Lung (tissue), 12 donors: ENCODE data around the gene TNS3. TPM values are rescaled to one million over a fixed set of nuclear protein-coding genes. Genes with fewer than 3 reads are reported as not detected.
A peak's percentile ranks its signal among the peaks of the same experiment; 100 is the strongest.
"Not testable (repeated sequence)": the region's sequence is repeated elsewhere in the genome, so short reads cannot be mapped to it uniquely, and the experiment has no call there.

ENCODE experiments used
- ATAC-seq: fragments of 200-7000 bp; cut with Tn5 transposase; one replicate; pipeline ENCODE4 v1.9.1; 2020; ENCODE audit warnings: moderate number of reproducible peaks; ENCODE audit not compliant: insufficient read depth, low FRiP score
- DNase-seq, 3 donors: peaks; one replicate each; pipeline ENCODE4 v3.0.0-alpha.2; 2013 to 2017
- H3K27ac ChIP-seq, 2 donors: one replicate each; pipeline ENCODE4 v1.5.1; 2013; ENCODE audit warnings: mild to moderate bottlenecking in 2 of 2, moderate library complexity in 2 of 2, control low read depth in 1 of 2, inconsistent platforms in 1 of 2, low read depth in 1 of 2, low read length in 1 of 2
- H3K27me3 ChIP-seq, 3 donors: one replicate each; pipeline ENCODE4 v1.5.1; 2013; ENCODE audit warnings: low read length in 2 of 3; ENCODE audit not compliant: control insufficient read depth in 3 of 3, insufficient read depth in 3 of 3
- H3K36me3 ChIP-seq, 4 donors: one replicate each; pipeline ENCODE4 v1.5.1; 2013; ENCODE audit warnings: low read length in 4 of 4, mild to moderate bottlenecking in 1 of 4, moderate library complexity in 1 of 4; ENCODE audit not compliant: control insufficient read depth in 4 of 4, insufficient read depth in 4 of 4
- H3K4me1 ChIP-seq, 5 donors: one replicate each; pipeline ENCODE4 v1.5.1; 2013; ENCODE audit warnings: low read length in 5 of 5, mild to moderate bottlenecking in 2 of 5, moderate library complexity in 1 of 5; ENCODE audit not compliant: control insufficient read depth in 5 of 5, insufficient read depth in 5 of 5
- H3K4me3 ChIP-seq: one replicate; pipeline ENCODE4 v1.5.1; 2013; ENCODE audit warnings: mild to moderate bottlenecking, control low read depth, moderate library complexity
- H3K9ac ChIP-seq, 2 donors: one replicate each; pipeline ENCODE4 v1.5.1; 2013; ENCODE audit warnings: low read length in 2 of 2, control low read depth in 1 of 2; ENCODE audit not compliant: insufficient read depth in 1 of 2
- H3K9me3 ChIP-seq, 4 donors: one replicate each; pipeline ENCODE4 v1.5.1; 2013; ENCODE audit warnings: low read length in 3 of 4, mild to moderate bottlenecking in 1 of 4, moderate library complexity in 1 of 4; ENCODE audit not compliant: control insufficient read depth in 4 of 4, insufficient read depth in 3 of 4
- CTCF ChIP-seq: IDR thresholded peaks from 2 replicates; pipeline ENCODE4 v1.5.1; 2012; ENCODE audit warnings: mild to moderate bottlenecking; ENCODE audit errors: control extremely low read depth, extremely low read depth
- WGBS, 2 donors: extraction: QIAGEN DNeasy Blood & Tissue Kit; methylation state at CpG; one replicate each; pipeline ENCODE4 v1.1.7; 2013; 5-methylcytosine and 5-hydroxymethylcytosine counted together
- polyA plus RNA-seq, 2 donors: library from polyadenylated mRNA; stranded (reverse); fragments of 200-250 nt; gene quantifications; one replicate each; pipeline ENCODE4 v1.2.1, GENCODE V29; 2013
- total RNA-seq, 2 donors: library from RNA; depleted of rRNA in 1 of 2; stranded (reverse); fragments of >200 nt in 1 of 2; gene quantifications; one replicate each; pipeline ENCODE4 v1.2.1, GENCODE V29; 2014 to 2021
- donor health status: control.
- donor health status: control.
- donor health status: Bipolar disorder and iron deficiency.
- donor health status: healthy.
- donor health status: DM: yes; HTN: yes; CAD: no.

Gene TNS3
- total and polyA plus RNA-seq, 4 donors: 23.8 to 140 (median 85.7) TPM

- WGBS, 2 donors: 86 to 94% methylated on average over 8 of the region's 8 CpGs
- DNase-seq: no peak
- no peaks in the 10 kb centered on the region for H3K36me3 ChIP-seq
- H3K27ac ChIP-seq: peak overlapping the region in 1 of 2 donors; percentile 61
- no peaks in the 10 kb centered on the region for H3K27me3 ChIP-seq
- peaks cover 0 to 4% (median 0%) of the 10 kb centered on the region in 4 donors for H3K9me3 ChIP-seq
- no peak for TF ChIP-seq CTCF
- no peak overlapping the region for H3K4me3 ChIP-seq
- no peak overlapping the region for H3K9ac ChIP-seq
- ATAC-seq: no peak
- peaks cover 0 to 21% (median 14%) of the 10 kb centered on the region in 5 donors for H3K4me1 ChIP-seq
These were observed 9.3 kb upstream of the TNS3 start for GRCh38 chr7:47591089-47591654.

GRCh38 chr7:47590215-47590614 is 8.3 kb upstream of the TNS3 start:
- not testable (repeated sequence) for H3K27ac ChIP-seq, DNase-seq
- WGBS, 2 donors: 86 to 95% methylated on average over 5 of the region's 5 CpGs

GRCh38 chr7:47588704-47589225 is 6.9 kb upstream of the TNS3 start:
- no peak overlapping the region for H3K27ac ChIP-seq
- no peak for DNase-seq
- H3K4me3 ChIP-seq: no peak overlapping the region
- no peaks in the 10 kb centered on the region for H3K36me3 ChIP-seq
- H3K4me1 ChIP-seq: peaks cover 0 to 31% (median 20%) of the 10 kb centered on the region in 5 donors
- H3K9me3 ChIP-seq: no peaks in the 10 kb centered on the region
- no peaks in the 10 kb centered on the region for H3K27me3 ChIP-seq
- ATAC-seq: no peak
- WGBS, 2 donors: 69 to 73% methylated on average over 8 of the region's 8 CpGs
- no peak for TF ChIP-seq CTCF
- no peak overlapping the region for H3K9ac ChIP-seq

More at GRCh38 chr7:47590215-47590614, 8.3 kb upstream of the TNS3 start:
- not testable (repeated sequence) for H3K9me3 ChIP-seq, H3K4me3 ChIP-seq, H3K27me3 ChIP-seq, ATAC-seq, H3K9ac ChIP-seq, H3K36me3 ChIP-seq
- H3K4me1 ChIP-seq: peaks cover 0 to 21% (median 14%) of the 10 kb centered on the region in 5 donors

GRCh38 chr7:47587976-47588375 is 6.1 kb upstream of the TNS3 start:
- no peak for TF ChIP-seq CTCF
- WGBS, 2 donors: 78 to 95% methylated on average over 9 of the region's 9 CpGs
- H3K27ac ChIP-seq: peak overlapping the region in 1 of 2 donors; percentile 28
- H3K36me3 ChIP-seq: no peaks in the 10 kb centered on the region
- DNase-seq: peak in 2 of 3 donors; percentile 38 to 70
- no peaks in the 10 kb centered on the region for H3K9me3 ChIP-seq
- no peaks in the 10 kb centered on the region for H3K27me3 ChIP-seq
- no peak overlapping the region for H3K9ac ChIP-seq
- H3K4me1 ChIP-seq: peaks cover 0 to 38% (median 26%) of the 10 kb centered on the region in 5 donors
- H3K4me3 ChIP-seq: no peak overlapping the region
- no peak for ATAC-seq
